Sigmoid colon (tissue), 4 donors: ENCODE results near the gene MFSD6.

Experiments
- EP300 ChIP-seq, 4 donors: sonication (generic); formaldehyde crosslinking; IDR thresholded peaks; one replicate each; pipeline ENCODE4 v1.6.1; 2017; ENCODE audit warnings: antibody characterized with exemption in 4 of 4
- POLR2A ChIP-seq, 2 donors: fragments of 450-650 bp; IDR thresholded peaks; one replicate each; pipeline ENCODE4 v1.6.1; 2016; ENCODE audit warnings: antibody characterized with exemption in 2 of 2, mild to moderate bottlenecking in 2 of 2, moderate library complexity in 2 of 2
- POLR2AphosphoS5 ChIP-seq, 4 donors: sonication (generic); formaldehyde crosslinking; IDR thresholded peaks; one replicate each; pipeline ENCODE4 v1.6.1; 2017; ENCODE audit warnings: antibody characterized with exemption in 4 of 4
- TF ChIP-seq, protein P1 (sequence below), 4 experiments: fragments of 450-650 bp in 3 of 4; fragments of 200-600 bp in 1 of 4; IDR thresholded peaks; one replicate each; pipeline ENCODE4 v1.5.1; 2016 to 2019; ENCODE audit warnings: antibody characterized with exemption in 4 of 4, mild to moderate bottlenecking in 3 of 4, moderate library complexity in 2 of 4

GRCh38 chr2:190468814-190469569 is 60.8 kb downstream of the MFSD6 start:
- TF ChIP-seq POLR2AphosphoS5 (IDR thresholded peaks at IDR 0.05) = peak; percentile 60 to 89 (median 83)
- TF ChIP-seq, protein P1, sequence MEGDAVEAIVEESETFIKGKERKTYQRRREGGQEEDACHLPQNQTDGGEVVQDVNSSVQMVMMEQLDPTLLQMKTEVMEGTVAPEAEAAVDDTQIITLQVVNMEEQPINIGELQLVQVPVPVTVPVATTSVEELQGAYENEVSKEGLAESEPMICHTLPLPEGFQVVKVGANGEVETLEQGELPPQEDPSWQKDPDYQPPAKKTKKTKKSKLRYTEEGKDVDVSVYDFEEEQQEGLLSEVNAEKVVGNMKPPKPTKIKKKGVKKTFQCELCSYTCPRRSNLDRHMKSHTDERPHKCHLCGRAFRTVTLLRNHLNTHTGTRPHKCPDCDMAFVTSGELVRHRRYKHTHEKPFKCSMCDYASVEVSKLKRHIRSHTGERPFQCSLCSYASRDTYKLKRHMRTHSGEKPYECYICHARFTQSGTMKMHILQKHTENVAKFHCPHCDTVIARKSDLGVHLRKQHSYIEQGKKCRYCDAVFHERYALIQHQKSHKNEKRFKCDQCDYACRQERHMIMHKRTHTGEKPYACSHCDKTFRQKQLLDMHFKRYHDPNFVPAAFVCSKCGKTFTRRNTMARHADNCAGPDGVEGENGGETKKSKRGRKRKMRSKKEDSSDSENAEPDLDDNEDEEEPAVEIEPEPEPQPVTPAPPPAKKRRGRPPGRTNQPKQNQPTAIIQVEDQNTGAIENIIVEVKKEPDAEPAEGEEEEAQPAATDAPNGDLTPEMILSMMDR (IDR thresholded peaks at IDR 0.05) = no peak
- no peak for TF ChIP-seq POLR2A (IDR thresholded peaks at IDR 0.05)
- TF ChIP-seq EP300 (IDR thresholded peaks at IDR 0.05) = peak in 3 of 4 donors; percentile 36 to 72 (median 69)
